Brain pericyte (primary cell): Measurements from ENCODE around the gene STX8.

Experiments
- DNase-seq: peaks from one replicate; pipeline ENCODE4 v3.0.0-alpha.2; 2012; ENCODE audit warnings: low read depth, low spot score

STX8 gene

GRCh38 chr17:9444687-9445086 lies 130.9 kb downstream of the STX8 start:
- DNase-seq = no peak

- no peak for DNase-seq
Measured at GRCh38 chr17:9443811-9444210, 131.8 kb downstream of the STX8 start.

GRCh38 chr17:9439851-9440250 lies 135.8 kb downstream of the STX8 start:
- no peak for DNase-seq

GRCh38 chr17:9436630-9437029 lies 139.0 kb downstream of the STX8 start:
- no peak for DNase-seq

GRCh38 chr17:9435165-9435564 lies 140.5 kb downstream of the STX8 start:
- no peak for DNase-seq

GRCh38 chr17:9434642-9435057 lies 141.0 kb downstream of the STX8 start:
- no peak for DNase-seq

- DNase-seq = no peak
Measured at GRCh38 chr17:9432934-9433421, 142.6 kb downstream of the STX8 start.

GRCh38 chr17:9432134-9432885 lies 143.3 kb downstream of the STX8 start:
- no peak for DNase-seq

- no peak for DNase-seq
Measured at GRCh38 chr17:9431620-9432019, 144.0 kb downstream of the STX8 start.

- DNase-seq = no peak
Measured at GRCh38 chr17:9427465-9428315, 147.9 kb downstream of the STX8 start.

GRCh38 chr17:9424071-9424640 lies 151.5 kb downstream of the STX8 start:
- DNase-seq = no peak

GRCh38 chr17:9421525-9421924 lies 154.1 kb downstream of the STX8 start:
- no peak for DNase-seq

GRCh38 chr17:9419932-9420453 lies 155.6 kb downstream of the STX8 start:
- no peak for DNase-seq

- no peak for DNase-seq
Measured at GRCh38 chr17:9414471-9414870, 161.1 kb downstream of the STX8 start.

GRCh38 chr17:9410737-9411136 lies 164.9 kb downstream of the STX8 start:
- no peak for DNase-seq

- DNase-seq = no peak
Measured at GRCh38 chr17:9410301-9410700, 165.3 kb downstream of the STX8 start.

- DNase-seq = no peak
Measured at GRCh38 chr17:9409878-9410277, 165.7 kb downstream of the STX8 start.

- DNase-seq = no peak
Measured at GRCh38 chr17:9408868-9409829, 166.5 kb downstream of the STX8 start.

GRCh38 chr17:9408381-9408780 lies 167.2 kb downstream of the STX8 start:
- DNase-seq = no peak

- DNase-seq = no peak
Measured at GRCh38 chr17:9406046-9406606, 169.5 kb downstream of the STX8 start.

- DNase-seq = no peak
Measured at GRCh38 chr17:9403257-9403656, 172.4 kb downstream of the STX8 start.
